D721Med (cell line): ENCODE measurements around the gene CFAP73.

Experiments used
- DNase-seq: peaks from one replicate; pipeline ENCODE4 v3.0.0; 2011; ENCODE audit warnings: low spot score; ENCODE audit not compliant: insufficient read length
- FAIRE-seq: peaks from 2 replicates; lab custom pipeline; 2011; peaks lifted over from hg19 to GRCh38; lab: Jason Lieb, UNC
- TF ChIP-seq, protein P1 (sequence below): IDR thresholded peaks from 2 replicates; pipeline ENCODE4 v1.5.1; 2012; ENCODE audit warnings: mild to moderate bottlenecking, control low read depth; ENCODE audit not compliant: insufficient read depth; ENCODE audit errors: missing control alignments

Gene CFAP73

GRCh38 chr12:113167868-113168267 is 18.3 kb downstream of the CFAP73 start:
- DNase-seq (no peak), FAIRE-seq (no peak)
- TF ChIP-seq, protein P1, sequence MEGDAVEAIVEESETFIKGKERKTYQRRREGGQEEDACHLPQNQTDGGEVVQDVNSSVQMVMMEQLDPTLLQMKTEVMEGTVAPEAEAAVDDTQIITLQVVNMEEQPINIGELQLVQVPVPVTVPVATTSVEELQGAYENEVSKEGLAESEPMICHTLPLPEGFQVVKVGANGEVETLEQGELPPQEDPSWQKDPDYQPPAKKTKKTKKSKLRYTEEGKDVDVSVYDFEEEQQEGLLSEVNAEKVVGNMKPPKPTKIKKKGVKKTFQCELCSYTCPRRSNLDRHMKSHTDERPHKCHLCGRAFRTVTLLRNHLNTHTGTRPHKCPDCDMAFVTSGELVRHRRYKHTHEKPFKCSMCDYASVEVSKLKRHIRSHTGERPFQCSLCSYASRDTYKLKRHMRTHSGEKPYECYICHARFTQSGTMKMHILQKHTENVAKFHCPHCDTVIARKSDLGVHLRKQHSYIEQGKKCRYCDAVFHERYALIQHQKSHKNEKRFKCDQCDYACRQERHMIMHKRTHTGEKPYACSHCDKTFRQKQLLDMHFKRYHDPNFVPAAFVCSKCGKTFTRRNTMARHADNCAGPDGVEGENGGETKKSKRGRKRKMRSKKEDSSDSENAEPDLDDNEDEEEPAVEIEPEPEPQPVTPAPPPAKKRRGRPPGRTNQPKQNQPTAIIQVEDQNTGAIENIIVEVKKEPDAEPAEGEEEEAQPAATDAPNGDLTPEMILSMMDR = no peak

DNA sequence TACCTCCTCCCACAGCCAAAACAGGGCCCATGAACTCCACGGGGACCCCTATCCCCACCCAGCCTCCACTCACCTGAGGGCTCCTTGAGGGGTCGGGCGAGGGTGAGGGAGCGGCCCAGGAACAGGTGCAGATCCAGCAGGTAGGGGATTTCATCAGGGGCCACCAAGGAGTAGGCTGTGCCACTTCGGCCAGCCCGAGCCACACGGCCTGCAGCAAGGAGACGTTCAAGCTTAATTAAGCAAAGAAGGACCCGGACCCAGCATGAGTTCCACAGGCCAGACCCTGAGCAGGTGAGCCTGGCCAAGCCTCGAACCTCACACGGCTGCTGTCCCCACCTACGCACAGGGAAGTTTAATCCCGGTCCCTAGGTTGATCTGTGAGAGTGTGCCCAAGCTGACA is 20.2 kb downstream of the CFAP73 start:
- no peak for FAIRE-seq
- no peak for DNase-seq
- TF ChIP-seq, protein P1 = no peak

GRCh38 chr12:113170457-113170856 is 20.9 kb downstream of the CFAP73 start:
- FAIRE-seq = no peak
- no peak for DNase-seq
- TF ChIP-seq, protein P1 = no peak

DNA sequence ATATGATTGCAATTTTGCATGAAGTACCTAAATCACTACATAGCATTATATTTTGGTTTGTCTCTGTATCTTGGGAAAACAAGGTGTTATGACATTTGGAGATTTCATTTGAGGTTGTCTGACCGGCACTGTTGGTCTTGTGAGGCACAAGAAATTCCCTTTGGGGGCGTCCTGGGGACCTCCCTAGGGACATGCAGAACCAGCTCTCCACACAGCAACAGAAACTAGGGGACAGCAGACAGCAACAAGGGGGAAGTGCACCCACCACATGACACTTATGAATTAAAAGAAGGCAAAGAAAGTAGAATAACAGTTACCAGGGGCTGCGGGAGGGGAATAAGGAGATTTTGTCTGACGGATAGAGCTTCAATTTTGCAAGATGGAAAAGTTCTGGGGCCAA is 21.4 kb downstream of the CFAP73 start:
- TF ChIP-seq, protein P1 = no peak
- FAIRE-seq = no peak
- DNase-seq = no peak

- FAIRE-seq (no peak), DNase-seq (no peak)
- TF ChIP-seq, protein P1 = no peak
Measured at GRCh38 chr12:113171543-113171942, 22.0 kb downstream of the CFAP73 start.

- no peak for DNase-seq
- no peak for FAIRE-seq
- TF ChIP-seq, protein P1 = no peak
Measured at GRCh38 chr12:113172185-113172584, 22.7 kb downstream of the CFAP73 start.

DNA sequence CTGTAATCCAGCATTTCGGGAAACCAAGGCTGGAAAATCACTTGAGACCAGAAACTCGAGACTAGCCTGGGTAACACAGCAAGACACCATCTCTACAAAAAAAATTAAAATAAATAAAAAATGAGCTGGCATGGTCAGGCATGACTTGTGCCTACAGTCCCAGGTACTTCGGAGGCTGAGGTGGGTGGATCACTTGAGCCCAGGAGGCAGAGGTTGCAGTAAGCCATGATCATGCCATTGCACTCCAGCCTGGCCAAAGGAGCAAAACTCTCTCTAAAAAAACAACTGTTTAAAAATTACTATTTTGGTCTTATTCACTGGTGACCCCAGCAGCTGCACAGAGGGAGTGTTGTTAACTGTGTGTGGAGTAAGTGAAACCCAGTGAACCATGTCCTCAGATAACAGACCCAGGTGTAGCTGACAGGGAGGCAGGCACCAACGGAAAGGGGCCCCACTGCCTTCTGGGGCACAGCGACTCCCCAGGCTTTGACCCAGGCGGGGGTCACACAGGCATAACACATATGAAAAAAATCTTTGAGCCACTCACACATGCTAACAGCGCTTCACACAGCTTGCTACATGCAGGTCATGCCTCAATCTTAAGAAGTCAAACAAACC is 23.7 kb downstream of the CFAP73 start:
- no peak for FAIRE-seq
- TF ChIP-seq, protein P1 = no peak
- no peak for DNase-seq
